AG09309 (cell line): ENCODE measurements around the gene CEP41.

Source experiments
- DNase-seq: peaks from one replicate; pipeline ENCODE4 v3.0.0-alpha.2; 2010; ENCODE audit warnings: low read depth
- H3K4me3 ChIP-seq: 2 replicates; pipeline ENCODE4 v1.5.1; 2011; ENCODE audit warnings: mild to moderate bottlenecking, low read depth, low read length, moderate library complexity; ENCODE audit not compliant: control insufficient read depth
- CTCF ChIP-seq: IDR thresholded peaks from 2 replicates; pipeline ENCODE4 v1.5.1; 2011; ENCODE audit warnings: mild to moderate bottlenecking, low read depth, low read length, inconsistent platforms; ENCODE audit not compliant: insufficient read depth, control insufficient read depth; ENCODE audit errors: missing control alignments

CEP41 gene

GRCh38 chr7:130476297-130477150 lies 35.7 kb upstream of the CEP41 start:
- no peak for DNase-seq
- no peak for TF ChIP-seq CTCF
- no peak overlapping the region for H3K4me3 ChIP-seq

- no peak overlapping the region for H3K4me3 ChIP-seq
- no peak for DNase-seq
- TF ChIP-seq CTCF, result no peak
These were observed 35.0 kb upstream of the CEP41 start for GRCh38 chr7:130475776-130476175.

GRCh38 chr7:130473876-130474275 lies 33.1 kb upstream of the CEP41 start:
- no peak overlapping the region for H3K4me3 ChIP-seq
- no peak for TF ChIP-seq CTCF
- DNase-seq, result no peak

GRCh38 chr7:130473289-130473688 lies 32.5 kb upstream of the CEP41 start:
- no peak for TF ChIP-seq CTCF
- no peak overlapping the region for H3K4me3 ChIP-seq
- DNase-seq, result no peak

GRCh38 chr7:130471974-130472373 lies 31.2 kb upstream of the CEP41 start:
- no peak overlapping the region for H3K4me3 ChIP-seq
- TF ChIP-seq CTCF, result no peak
- no peak for DNase-seq

- no peak for TF ChIP-seq CTCF
- no peak overlapping the region for H3K4me3 ChIP-seq
- no peak for DNase-seq
These were observed 27.8 kb upstream of the CEP41 start for GRCh38 chr7:130468612-130469011.
